Upper lobe of right lung (tissue), 1 donor: ENCODE results near the gene PBOV1. TPM values are rescaled to one million over a fixed set of nuclear protein-coding genes. Genes with fewer than 3 reads are reported as not detected.

Source experiments
- ATAC-seq: fragments of 200-7000 bp; cut with Tn5 transposase; one replicate; pipeline ENCODE4 v1.9.1; 2020; ENCODE audit warnings: mild to moderate bottlenecking, moderate library complexity
- DNase-seq: peaks from one replicate; pipeline ENCODE4 v3.0.0-alpha.2; 2020
- H3K27ac ChIP-seq: fragments of 200-600 bp; one replicate; pipeline ENCODE4 v1.8.0; 2022
- H3K27me3 ChIP-seq: fragments of 200-600 bp; one replicate; pipeline ENCODE4 v1.8.0; 2022; ENCODE audit warnings: mild to moderate bottlenecking
- H3K36me3 ChIP-seq: fragments of 200-600 bp; one replicate; pipeline ENCODE4 v1.8.0; 2022
- H3K4me1 ChIP-seq: fragments of 200-600 bp; one replicate; pipeline ENCODE4 v1.8.0; 2022
- H3K4me3 ChIP-seq: fragments of 200-600 bp; one replicate; pipeline ENCODE4 v1.8.0; 2022; ENCODE audit warnings: mild to moderate bottlenecking
- H3K9me3 ChIP-seq: fragments of 200-600 bp; one replicate; pipeline ENCODE4 v1.8.0; 2022
- CTCF ChIP-seq: fragments of 200-600 bp; IDR thresholded peaks from one replicate; pipeline ENCODE4 v1.8.0; 2022; ENCODE audit warnings: antibody characterized with exemption
- intact Hi-C: fragments of 100-400 bp; cut with DNase I; formaldehyde crosslinking; loops from one replicate; pipeline ENCODE4 v1.11.0; 2022
- total RNA-seq: library from RNA; stranded (reverse); fragmentation: NEBNext Ultra II Directional; extraction: Animal tissue kit (Norgen Biotek cat#: 25700); gene quantifications from one replicate; pipeline ENCODE4 v1.2.1, GENCODE V29; 2021
- donor health status: DM: no; HTN: yes; CAD: no; lungs with severe emphysema.

The PBOV1 gene
- total RNA-seq, 1 donor from 2014 or later, result not detected

- TF ChIP-seq CTCF, result no peak
- intact Hi-C loops, result no loop called here
- H3K9me3 ChIP-seq, result peaks cover 8% of the 10 kb centered on the region
These were observed 42.7 kb downstream of the PBOV1 start for GRCh38 chr6:138175596-138175995.

More at GRCh38 chr6:138175596-138175995, 42.7 kb downstream of the PBOV1 start:
- H3K27ac ChIP-seq, result no peak overlapping the region
- DNase-seq (no peak), ATAC-seq (no peak)
- H3K36me3 ChIP-seq, result no peaks in the 10 kb centered on the region
- H3K4me3 ChIP-seq, result no peak overlapping the region
- no peaks in the 10 kb centered on the region for H3K27me3 ChIP-seq
- no peaks in the 10 kb centered on the region for H3K4me1 ChIP-seq

Other genes with a start within 250 kb of the PBOV1 start
- 33.2 TPM for gene PERP, start 111.1 kb downstream of the PBOV1 start, total RNA-seq
- gene ARFGEF3, start 56.6 kb downstream of the PBOV1 start, total RNA-seq, result 27.2 TPM
- gene SMIM28, start 159.4 kb upstream of the PBOV1 start, total RNA-seq, result not detected
- gene HEBP2, start 185.7 kb upstream of the PBOV1 start, total RNA-seq, result 41.9 TPM